T47D (cell line): ENCODE results near the gene RXFP3.

Experiments used
- DNase-seq, 2 experiments: peaks; one replicate each; pipeline versions ENCODE4 v3.0.0 to v3.0.0-alpha.2; 2011 to 2012; ENCODE audit warnings: low read depth in 1 of 2, low spot score in 1 of 2
- JUND ChIP-seq: IDR thresholded peaks from 2 replicates; pipeline ENCODE4 v1.6.1; 2012; ENCODE audit warnings: low read depth
- in situ Hi-C: cut with HindIII; loops from 2 replicates; pipeline ENCODE4 v1.10.0; 2016; ENCODE audit warnings: low sequenced_read_pairs, low pct_unique_long_range_greater_than_20kb

Gene RXFP3

DNA sequence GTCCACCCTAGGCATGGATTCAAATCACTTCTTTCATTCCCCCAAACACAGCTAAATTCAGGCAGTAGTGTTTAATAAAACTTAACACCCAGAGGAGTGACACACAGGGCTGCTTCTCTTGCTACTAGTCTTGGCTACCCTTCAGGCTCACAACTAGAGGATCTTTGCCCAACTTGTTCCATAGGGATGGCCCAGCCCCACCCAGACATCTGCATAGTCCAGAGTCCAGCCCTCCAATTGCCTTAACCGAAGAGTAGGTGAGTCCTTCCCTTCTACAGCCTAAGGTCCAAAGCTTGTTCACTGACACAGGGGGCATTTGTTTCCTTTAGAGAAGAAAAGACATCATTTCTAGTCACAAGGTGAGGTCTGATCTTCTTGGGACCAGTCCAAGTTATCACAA is 15.2 kb upstream of the RXFP3 start:
- no peak for TF ChIP-seq JUND
- in situ Hi-C loops, result no loop called here
- no peak for DNase-seq

GRCh38 chr5:33925278-33925677 is 10.9 kb upstream of the RXFP3 start:
- no peak for DNase-seq
- in situ Hi-C loops, result no loop called here
- TF ChIP-seq JUND, result no peak

- in situ Hi-C loops, result no loop called here
- TF ChIP-seq JUND, result no peak
- no peak for DNase-seq
Observed at GRCh38 chr5:33927685-33928084, 8.5 kb upstream of the RXFP3 start.

DNA sequence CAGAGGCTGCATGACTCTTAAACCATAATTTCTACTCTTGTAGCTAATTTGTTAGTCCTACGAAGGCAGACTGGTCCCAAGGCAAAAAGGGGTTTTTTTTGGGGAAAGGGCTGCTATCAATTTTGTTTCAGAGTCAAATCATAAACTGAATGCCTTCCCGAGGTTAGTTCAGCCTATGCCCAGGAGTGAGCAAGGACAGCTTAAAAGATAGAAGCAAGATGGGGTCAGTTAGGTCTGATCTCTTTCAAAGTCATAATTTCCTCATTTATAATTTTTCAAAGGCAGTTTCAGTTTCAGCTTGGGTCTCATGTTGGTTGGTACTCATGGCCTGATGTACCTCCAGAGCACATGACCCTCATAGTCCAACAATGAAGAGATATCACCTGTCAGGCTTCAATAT is 7.9 kb upstream of the RXFP3 start:
- TF ChIP-seq JUND, result no peak
- in situ Hi-C loops, result no loop called here
- DNase-seq, result no peak

GRCh38 chr5:33929925-33930690 is 6.1 kb upstream of the RXFP3 start:
- in situ Hi-C loops, result no loop called here
- no peak for DNase-seq
- no peak for TF ChIP-seq JUND

- in situ Hi-C loops, result no loop called here
- no peak for TF ChIP-seq JUND
- DNase-seq, result no peak
Observed at GRCh38 chr5:33931136-33931535, 5.0 kb upstream of the RXFP3 start.

DNA sequence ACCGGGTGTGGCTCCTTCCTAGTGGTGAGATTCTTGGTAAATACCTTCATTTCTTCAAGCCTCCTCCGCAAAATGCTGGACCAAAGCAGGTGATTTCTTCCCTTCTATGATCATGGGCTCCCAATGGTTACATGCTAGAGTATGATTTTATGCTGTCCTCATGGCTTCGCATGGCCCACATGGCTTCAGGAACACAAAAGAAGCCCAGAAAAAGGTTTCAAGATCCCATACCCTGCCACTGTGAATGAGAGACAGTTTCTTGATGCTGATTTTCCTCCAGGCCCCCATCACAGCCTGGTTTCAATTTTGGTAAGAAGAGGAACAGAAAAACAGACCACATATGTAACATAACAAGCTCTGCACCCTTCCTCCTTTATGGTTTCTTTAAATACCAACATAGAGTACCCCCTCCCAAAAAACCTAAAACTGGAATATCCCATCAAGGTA is 2.4 kb upstream of the RXFP3 start:
- in situ Hi-C loops, result no loop called here
- TF ChIP-seq JUND, result no peak
- no peak for DNase-seq

DNA sequence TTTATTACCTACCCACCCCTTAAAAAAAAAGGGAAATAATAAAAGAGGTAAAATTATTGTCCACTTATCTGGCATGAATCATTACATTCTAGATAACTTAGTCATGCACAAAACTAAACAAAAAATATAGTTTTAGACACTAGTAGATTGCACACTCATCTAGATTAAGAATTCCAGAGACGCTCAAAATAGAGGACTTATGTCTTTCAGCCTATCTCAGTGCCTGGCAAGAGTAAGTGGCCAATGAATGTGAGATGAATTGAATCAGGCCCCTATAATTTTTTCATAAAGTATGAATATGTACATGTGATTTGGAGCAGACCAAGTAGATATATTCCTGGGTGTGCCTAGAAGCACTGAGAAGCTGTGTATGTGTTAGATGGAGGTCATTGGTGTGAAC is 2.0 kb upstream of the RXFP3 start:
- DNase-seq, result no peak
- in situ Hi-C loops, result no loop called here
- no peak for TF ChIP-seq JUND

GRCh38 chr5:33936004-33936380 is 194 bp upstream of the RXFP3 start:
- no peak for TF ChIP-seq JUND
- in situ Hi-C loops, result no loop called here
- DNase-seq, result peak; percentile 33

- TF ChIP-seq JUND, result no peak
- in situ Hi-C loops, result no loop called here
- DNase-seq, result no peak
Observed at GRCh38 chr5:33937017-33937706, 976 bp downstream of the RXFP3 start.

GRCh38 chr5:33937707-33938506 is 1.7 kb downstream of the RXFP3 start:
- in situ Hi-C loops, result no loop called here
- no peak for DNase-seq
- TF ChIP-seq JUND, result no peak

GRCh38 chr5:33938507-33938796 is 2.3 kb downstream of the RXFP3 start:
- in situ Hi-C loops, result no loop called here
- no peak for DNase-seq
- TF ChIP-seq JUND, result no peak

DNA sequence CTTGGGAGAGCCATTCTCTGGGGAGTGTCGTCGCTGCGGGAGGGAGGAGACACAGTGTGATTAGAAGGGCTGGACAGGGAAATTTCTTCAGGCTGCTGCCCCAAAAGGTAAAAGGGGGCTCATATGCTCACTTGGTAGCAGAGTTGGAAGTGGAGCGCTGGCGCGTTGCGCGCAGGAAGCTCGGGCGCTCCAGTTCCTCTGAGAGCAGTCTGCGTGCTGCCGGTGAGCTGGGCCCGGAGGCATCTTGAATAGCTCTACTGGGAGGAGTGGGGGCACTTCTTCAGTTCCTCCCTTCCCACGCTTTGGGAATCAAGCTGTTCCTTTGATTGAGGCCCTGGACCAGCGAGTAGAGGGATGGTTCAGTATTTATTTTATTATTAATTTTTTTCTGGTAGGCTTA is 2.7 kb downstream of the RXFP3 start:
- DNase-seq, result no peak
- no peak for TF ChIP-seq JUND
- in situ Hi-C loops, result no loop called here
